COLO668 (cell line): ENCODE results near the gene RPA3.

Experiments
- DNase-seq: peaks from one replicate; lab custom pipeline; 2025; ENCODE audit not compliant: unreplicated experiment; lab: John Stamatoyannopoulos, UW

The RPA3 gene

DNA sequence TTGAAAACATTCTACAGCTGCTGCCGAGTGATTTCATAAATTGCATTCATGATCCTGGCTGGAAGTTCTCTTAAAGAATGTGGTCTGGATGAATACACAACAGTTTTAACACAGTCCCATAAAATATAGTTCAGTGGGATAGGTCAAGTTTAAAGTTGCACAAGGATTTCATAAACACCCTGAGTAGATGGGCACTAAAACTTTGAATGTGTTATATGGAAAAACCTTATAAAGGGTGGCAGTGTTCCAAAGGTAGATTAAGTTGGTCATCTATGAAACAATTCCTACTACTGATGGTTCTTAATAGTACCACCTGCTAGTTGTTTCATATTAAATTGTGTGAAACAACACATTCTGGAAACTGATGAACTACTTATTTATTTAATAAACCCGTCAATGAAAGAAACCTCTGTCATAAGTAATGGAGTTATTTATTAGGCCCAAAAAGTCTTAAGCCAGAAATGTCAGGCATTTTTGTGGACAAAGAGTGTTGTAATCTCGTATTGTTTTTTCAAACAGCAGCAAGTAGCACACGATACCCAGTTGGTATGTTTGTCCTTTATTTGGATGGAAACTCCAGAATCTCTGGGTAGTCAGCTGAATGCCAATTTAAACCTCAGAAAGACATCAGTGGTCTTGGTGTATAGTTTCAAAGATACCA, 14.3 kb upstream of the RPA3 start:
- DNase-seq, result no peak

GRCh38 chr7:7731732-7732131, 13.3 kb upstream of the RPA3 start:
- no peak for DNase-seq

DNA sequence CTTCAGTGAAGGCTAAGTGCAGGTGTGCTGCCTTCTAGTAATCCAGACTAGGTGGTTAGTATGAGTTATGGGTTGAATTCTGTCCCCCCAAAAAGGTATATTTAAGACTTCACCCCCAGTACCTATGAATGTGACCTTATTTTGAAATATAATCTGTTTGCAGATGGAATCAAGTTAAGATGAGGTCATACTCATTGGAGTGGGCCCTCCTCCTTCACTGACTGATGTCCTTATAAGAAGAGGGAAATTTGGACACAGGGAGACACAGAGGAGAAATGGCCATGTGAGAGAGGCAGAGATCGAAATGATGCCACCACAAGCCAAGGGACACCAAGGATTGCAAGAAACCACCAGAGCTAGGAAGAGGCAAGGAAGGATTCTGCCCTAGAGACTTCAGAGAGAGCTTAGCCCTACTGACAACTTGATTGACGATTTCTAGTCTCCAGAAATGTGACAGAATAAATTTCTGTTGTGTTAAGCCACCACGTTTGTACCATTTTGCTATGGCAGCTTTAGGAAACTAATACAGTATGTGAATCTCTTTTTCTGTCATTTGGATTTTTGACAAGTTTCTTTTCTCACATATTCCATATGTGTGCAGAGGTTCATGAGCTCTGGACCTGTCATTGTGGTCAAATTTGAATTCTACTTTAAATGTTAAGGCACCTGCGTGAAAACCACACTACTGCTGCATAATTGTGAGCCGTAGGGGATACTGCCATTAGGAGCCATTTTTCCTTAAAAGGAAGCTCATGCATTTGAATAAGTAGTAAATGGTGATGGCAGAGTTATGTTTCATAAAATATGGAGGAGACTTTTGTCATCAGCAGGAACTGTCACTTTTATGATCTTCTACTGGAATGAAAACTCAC, 2.6 kb upstream of the RPA3 start:
- no peak for DNase-seq

DNA sequence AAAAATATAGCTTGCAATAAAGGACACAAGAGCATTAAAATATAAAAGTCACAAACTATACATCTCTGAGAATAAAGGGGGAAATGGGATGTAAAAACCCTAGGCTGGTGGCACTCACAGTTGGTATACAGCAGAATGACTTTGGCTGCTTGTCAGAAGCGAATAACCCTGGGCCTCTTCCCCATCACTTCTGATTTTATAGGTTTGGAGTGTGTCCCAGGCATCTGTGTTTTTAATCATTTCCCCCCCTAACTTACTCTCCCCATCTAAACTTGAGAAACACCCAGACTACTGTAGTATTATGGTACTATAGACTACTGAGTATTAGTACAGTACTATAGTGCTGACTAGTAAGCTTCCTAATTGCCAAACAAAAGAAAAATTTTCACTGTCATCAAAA, 1.8 kb upstream of the RPA3 start:
- DNase-seq, result no peak

DNA sequence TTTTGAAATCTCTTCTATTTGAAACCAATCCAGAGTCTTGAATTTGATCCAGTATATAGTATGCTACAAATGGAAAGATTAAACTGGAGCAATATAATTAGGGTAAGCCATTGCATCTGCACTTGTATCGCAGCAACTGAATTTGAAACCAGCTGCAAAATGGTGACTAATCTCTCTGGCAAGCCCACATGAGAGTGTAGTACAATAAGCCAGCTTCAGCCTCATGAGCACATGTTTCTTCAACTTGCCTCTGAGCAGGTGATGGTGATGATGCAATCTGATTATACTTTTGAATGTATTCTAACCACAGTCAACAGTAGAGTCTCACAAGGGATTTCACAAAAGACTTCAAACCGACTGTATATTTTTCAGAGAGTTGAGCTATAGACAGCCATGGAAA, 829 bp upstream of the RPA3 start:
- peak; percentile 76 for DNase-seq

- DNase-seq, result no peak
Measured at GRCh38 chr7:7713730-7714129, 4.7 kb downstream of the RPA3 start.

DNA sequence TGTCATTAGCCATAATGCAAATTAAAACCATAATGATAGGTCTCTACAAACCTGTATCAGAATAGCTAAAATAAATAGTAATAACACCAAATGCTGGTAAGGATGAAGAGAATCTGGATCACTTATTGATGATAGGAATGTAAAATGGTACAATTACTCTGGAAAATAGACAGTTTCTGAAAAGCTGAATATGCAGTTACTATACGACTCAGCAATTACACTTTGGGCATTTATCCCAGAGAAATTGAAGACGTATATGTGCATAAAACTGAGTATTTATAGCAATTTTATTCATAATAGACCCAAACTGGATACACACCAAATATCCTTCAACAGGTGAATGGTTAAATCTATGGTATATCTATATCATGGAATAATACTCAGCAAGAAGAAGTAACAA, 7.9 kb downstream of the RPA3 start:
- DNase-seq, result no peak

DNA sequence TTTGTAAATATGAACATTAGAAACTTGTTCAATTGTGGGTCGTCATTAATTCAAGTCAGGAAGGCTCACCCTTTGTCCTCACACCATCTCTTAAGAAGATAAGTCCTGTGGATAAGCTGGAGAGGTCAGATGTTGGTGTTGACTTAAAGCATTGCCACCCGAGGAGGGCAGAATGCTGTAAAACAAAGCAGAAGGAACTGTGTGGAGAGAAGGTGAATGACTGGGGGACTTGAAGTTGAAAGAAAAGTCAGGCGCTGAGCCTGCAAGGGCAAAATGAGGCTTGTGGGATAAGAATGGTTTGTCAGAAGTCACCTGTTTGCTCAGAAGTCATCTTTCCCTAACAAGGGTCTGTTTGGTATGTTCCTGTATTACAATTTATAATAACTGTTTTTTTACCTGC, 9.1 kb downstream of the RPA3 start:
- no peak for DNase-seq

DNA sequence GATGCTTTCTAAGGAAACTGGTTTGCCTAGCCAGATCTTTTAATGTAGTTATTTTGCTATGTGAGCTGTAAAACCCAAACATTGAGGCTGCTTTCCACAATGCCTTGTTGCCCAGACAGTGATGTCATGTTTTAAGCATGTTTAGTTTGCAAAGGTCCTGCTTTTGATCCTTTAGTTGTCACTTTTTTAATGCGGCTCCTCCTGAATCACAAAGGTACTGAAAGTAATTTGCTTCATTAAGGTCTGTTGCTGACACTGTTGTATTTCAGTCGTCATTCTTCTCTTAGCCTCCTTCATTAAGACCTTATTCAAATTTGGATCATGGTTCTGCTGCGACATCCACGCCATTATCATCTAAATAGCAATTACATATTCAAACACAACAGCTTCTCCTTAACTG, 10.6 kb downstream of the RPA3 start:
- no peak for DNase-seq

- DNase-seq, result no peak
Measured at GRCh38 chr7:7707246-7707645, 11.2 kb downstream of the RPA3 start.

DNA sequence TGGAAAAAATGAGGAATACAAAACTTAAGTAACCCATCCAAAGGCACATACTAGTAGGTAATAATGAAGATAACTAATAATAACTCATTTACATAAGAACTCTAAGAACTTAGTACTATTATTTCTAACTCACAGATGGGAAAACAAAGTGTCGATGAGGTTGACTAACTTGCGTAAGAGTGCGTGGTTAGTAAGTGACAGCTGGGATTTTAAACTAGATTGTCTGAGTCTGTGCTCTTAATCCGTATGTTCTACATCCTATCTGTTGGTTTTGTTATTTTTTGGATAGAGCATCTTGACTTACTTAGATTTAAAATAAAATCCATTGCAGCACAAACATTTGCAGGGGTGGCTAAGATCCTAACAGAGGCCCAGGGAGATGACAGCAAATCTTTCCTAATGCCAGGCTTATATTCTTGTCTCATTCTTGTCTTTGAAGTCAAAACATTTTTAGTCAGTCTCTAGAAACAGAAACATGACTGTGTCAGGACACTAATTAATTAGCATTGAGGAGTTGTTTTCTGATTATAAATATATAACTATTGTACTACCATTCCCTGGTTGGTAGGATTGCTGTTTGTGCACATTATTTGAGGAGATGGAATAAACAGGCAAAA, 11.7 kb downstream of the RPA3 start:
- no peak for DNase-seq

- DNase-seq, result no peak
Measured at GRCh38 chr7:7706101-7706511, 12.3 kb downstream of the RPA3 start.

GRCh38 chr7:7705318-7705717, 13.1 kb downstream of the RPA3 start:
- no peak for DNase-seq

GRCh38 chr7:7704867-7705266, 13.5 kb downstream of the RPA3 start:
- no peak for DNase-seq

GRCh38 chr7:7703427-7703826, 15.0 kb downstream of the RPA3 start:
- DNase-seq, result no peak

DNA sequence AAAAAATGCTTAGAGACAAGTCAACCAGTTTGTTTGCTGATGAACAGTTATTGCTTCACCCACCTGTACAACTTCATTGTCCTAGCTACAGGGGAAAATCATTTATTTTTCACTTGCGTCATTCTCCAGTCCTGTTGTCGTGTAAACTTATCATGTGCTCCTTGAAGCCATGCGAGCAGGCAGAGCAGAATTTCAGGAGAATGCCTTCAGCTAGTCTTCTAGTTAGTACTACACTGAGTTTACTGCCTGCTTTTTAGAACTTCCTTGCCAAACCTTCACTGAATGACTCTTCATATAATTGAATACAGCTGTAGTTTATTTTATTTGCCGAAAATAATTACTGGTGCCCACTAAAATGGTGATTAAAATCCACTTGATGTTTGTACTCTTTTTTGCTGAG, 15.6 kb downstream of the RPA3 start:
- DNase-seq, result no peak

GRCh38 chr7:7701527-7701926, 16.9 kb downstream of the RPA3 start:
- no peak for DNase-seq

DNA sequence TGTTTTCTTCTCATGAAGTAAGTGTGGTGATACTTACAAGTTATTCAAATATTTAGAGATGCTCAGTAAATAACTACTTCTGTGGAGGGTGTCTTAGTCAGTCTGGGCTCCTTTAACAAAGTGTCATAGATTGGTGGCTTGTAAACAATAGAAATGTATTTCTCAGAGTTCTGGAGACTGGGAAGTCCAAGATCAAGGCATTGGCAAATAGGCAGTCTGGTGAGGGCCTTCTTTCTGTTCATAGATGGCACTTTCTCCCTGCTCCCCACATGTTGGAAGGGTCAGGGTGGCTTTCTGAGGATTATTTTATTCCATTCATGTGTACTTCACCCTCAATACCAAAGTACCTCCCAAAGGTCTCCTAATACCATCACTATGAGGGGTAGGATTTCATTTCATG, 18.4 kb downstream of the RPA3 start:
- DNase-seq, result no peak

GRCh38 chr7:7699380-7699779, 19.0 kb downstream of the RPA3 start:
- no peak for DNase-seq

- DNase-seq, result no peak
Measured at GRCh38 chr7:7698930-7699329, 19.5 kb downstream of the RPA3 start.

GRCh38 chr7:7696458-7697119, 21.8 kb downstream of the RPA3 start:
- DNase-seq, result no peak
